BE2C (cell line): Measurements from ENCODE around the gene ACSBG1.

ENCODE experiments used
- DNase-seq: peaks from one replicate; pipeline ENCODE4 v3.0.0-alpha.2; 2020
- H3K27me3 ChIP-seq: fragments of 250-450 bp; sonication (Bioruptor Pico); 2 replicates; pipeline ENCODE4 v1.5.1; 2020; ENCODE audit warnings: mild to moderate bottlenecking
- H3K36me3 ChIP-seq: fragments of 250-450 bp; sonication (Bioruptor Pico); 2 replicates; pipeline ENCODE4 v1.5.1; 2020; ENCODE audit warnings: mild to moderate bottlenecking
- H3K4me1 ChIP-seq: fragments of 250-450 bp; sonication (Bioruptor Pico); 2 replicates; pipeline ENCODE4 v1.5.1; 2020
- H3K4me3 ChIP-seq: 2 replicates; pipeline ENCODE4 v1.5.1; 2011; ENCODE audit warnings: low read depth, low read length
- H3K9me3 ChIP-seq: fragments of 250-450 bp; sonication (Bioruptor Pico); 2 replicates; pipeline ENCODE4 v1.5.1; 2020
- TF ChIP-seq, protein P1 (sequence below): IDR thresholded peaks from 2 replicates; pipeline ENCODE4 v1.5.1; 2012; ENCODE audit warnings: mild to moderate bottlenecking, low read depth, low read length

Gene ACSBG1

DNA sequence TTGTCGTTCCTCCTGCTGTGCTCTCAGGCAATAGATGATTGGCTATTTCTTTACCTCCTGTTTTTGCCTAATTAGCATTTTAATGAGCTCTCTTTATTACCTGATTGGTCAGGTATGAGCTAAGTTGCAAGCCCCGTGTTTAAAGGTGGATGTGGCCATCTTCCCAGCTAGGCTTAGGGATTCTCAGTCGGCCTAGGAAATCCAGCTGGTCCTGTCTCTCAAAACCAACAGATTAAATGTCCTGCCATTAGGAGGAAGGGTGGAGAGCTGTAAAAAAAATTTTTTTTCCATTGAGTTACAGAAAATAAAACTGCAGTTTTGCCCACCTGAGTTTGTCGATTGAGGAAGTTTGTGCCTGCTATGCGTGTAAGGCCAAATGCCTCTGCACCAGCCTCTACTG lies 5.4 kb upstream of the ACSBG1 start:
- H3K9me3 ChIP-seq, result no peaks in the 10 kb centered on the region
- TF ChIP-seq, protein P1, sequence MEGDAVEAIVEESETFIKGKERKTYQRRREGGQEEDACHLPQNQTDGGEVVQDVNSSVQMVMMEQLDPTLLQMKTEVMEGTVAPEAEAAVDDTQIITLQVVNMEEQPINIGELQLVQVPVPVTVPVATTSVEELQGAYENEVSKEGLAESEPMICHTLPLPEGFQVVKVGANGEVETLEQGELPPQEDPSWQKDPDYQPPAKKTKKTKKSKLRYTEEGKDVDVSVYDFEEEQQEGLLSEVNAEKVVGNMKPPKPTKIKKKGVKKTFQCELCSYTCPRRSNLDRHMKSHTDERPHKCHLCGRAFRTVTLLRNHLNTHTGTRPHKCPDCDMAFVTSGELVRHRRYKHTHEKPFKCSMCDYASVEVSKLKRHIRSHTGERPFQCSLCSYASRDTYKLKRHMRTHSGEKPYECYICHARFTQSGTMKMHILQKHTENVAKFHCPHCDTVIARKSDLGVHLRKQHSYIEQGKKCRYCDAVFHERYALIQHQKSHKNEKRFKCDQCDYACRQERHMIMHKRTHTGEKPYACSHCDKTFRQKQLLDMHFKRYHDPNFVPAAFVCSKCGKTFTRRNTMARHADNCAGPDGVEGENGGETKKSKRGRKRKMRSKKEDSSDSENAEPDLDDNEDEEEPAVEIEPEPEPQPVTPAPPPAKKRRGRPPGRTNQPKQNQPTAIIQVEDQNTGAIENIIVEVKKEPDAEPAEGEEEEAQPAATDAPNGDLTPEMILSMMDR, result no peak
- peaks cover 9% of the 10 kb centered on the region for H3K4me1 ChIP-seq
- no peaks in the 10 kb centered on the region for H3K36me3 ChIP-seq
- no peaks in the 10 kb centered on the region for H3K27me3 ChIP-seq
- no peak overlapping the region for H3K4me3 ChIP-seq
- DNase-seq, result no peak

DNA sequence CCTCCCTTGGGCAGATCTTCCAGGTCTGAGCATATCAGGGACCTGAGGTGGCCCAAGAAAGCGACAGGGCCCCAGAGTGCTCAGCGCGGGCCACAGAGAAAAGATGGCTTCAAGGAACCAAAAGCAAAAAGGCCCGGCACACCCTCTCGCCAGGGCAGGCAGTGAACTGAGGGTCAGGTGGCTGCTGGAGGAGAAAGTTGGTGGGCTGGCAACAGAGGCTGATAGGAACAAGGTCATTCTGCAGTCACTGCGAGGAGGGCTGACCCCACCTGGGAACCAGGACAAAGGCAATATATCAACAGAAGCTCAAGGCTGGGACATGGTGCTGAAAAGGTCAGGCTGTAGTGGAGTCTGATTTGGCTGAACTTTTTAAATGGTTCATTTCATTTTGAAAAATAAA lies 2.8 kb upstream of the ACSBG1 start:
- Histone ChIP-seq H3K27me3 (no peaks in the 10 kb centered on the region), H3K4me3 (no peak overlapping the region), H3K36me3 (no peaks in the 10 kb centered on the region), H3K4me1 (no peaks in the 10 kb centered on the region), H3K9me3 (no peaks in the 10 kb centered on the region)
- no peak for DNase-seq
- TF ChIP-seq, protein P1, result no peak

DNA sequence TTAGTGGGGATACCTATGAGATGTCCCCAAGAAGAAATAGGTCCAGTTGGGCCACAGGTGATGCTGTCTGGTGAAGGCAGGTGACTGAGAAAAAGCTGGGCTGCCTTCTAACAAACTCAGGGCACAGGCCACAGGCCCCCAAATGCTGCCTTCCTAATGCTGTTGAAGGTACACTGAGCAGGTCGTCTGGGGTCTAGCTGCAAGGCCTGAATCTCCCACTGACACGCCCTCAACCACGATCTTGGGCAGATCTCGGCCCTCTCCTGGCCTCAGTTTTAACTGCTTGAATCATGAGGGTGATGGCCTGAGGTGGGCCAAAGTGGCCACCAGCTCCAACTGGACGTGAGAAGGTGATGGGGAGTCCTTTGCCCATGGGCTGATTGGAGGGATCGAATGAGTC lies 2.1 kb upstream of the ACSBG1 start:
- H3K4me1 ChIP-seq, result no peaks in the 10 kb centered on the region
- TF ChIP-seq, protein P1, result no peak
- DNase-seq, result no peak
- H3K4me3 ChIP-seq, result no peak overlapping the region
- H3K27me3 ChIP-seq, result no peaks in the 10 kb centered on the region
- H3K9me3 ChIP-seq, result no peaks in the 10 kb centered on the region
- no peaks in the 10 kb centered on the region for H3K36me3 ChIP-seq

DNA sequence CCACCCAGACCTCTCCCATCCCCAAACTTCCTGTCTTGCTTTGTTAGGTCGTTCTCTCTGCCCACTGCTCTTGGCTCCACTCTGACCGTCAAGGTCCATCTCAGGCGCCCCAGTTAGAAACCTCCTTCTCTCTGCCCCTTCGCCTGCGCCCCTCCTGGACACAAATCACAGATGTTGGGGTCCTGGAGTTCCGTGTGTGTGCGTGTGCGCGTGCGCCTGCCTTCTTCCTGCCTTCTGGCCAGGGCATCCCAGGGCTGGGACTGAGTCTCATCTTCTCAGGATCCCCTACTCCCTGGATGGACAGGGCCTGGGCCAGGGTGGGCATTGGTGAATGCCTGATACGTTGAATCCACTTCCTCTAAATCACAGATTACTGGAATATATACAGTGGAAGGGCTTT lies 869 bp downstream of the ACSBG1 start:
- Histone ChIP-seq H3K27me3 (no peaks in the 10 kb centered on the region), H3K9me3 (no peaks in the 10 kb centered on the region), H3K4me3 (no peak overlapping the region), H3K36me3 (no peaks in the 10 kb centered on the region), H3K4me1 (no peaks in the 10 kb centered on the region)
- TF ChIP-seq, protein P1, result no peak
- no peak for DNase-seq

DNA sequence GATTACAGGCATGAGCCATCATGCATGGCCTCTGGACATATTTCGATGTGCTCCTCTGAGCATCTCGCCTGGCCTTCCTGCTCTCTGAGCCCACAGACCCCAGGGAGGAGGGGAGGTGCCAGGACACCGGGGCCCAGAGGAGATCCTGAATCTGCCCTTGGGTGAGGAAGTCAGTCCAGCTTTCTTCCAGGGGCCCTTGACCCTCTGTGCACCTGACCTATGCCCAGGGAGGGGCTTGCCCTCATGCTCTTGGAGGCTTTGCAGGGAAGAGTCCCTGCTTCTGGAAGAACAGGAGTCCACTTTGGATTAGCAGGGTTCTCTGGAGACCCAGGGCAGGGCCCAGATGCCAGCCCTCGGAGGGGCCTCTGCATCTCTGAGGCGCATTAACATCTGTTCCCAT lies 1.4 kb downstream of the ACSBG1 start:
- Histone ChIP-seq H3K9me3 (no peaks in the 10 kb centered on the region), H3K4me1 (no peaks in the 10 kb centered on the region), H3K4me3 (no peak overlapping the region), H3K36me3 (no peaks in the 10 kb centered on the region), H3K27me3 (no peaks in the 10 kb centered on the region)
- TF ChIP-seq, protein P1, result no peak
- no peak for DNase-seq

DNA sequence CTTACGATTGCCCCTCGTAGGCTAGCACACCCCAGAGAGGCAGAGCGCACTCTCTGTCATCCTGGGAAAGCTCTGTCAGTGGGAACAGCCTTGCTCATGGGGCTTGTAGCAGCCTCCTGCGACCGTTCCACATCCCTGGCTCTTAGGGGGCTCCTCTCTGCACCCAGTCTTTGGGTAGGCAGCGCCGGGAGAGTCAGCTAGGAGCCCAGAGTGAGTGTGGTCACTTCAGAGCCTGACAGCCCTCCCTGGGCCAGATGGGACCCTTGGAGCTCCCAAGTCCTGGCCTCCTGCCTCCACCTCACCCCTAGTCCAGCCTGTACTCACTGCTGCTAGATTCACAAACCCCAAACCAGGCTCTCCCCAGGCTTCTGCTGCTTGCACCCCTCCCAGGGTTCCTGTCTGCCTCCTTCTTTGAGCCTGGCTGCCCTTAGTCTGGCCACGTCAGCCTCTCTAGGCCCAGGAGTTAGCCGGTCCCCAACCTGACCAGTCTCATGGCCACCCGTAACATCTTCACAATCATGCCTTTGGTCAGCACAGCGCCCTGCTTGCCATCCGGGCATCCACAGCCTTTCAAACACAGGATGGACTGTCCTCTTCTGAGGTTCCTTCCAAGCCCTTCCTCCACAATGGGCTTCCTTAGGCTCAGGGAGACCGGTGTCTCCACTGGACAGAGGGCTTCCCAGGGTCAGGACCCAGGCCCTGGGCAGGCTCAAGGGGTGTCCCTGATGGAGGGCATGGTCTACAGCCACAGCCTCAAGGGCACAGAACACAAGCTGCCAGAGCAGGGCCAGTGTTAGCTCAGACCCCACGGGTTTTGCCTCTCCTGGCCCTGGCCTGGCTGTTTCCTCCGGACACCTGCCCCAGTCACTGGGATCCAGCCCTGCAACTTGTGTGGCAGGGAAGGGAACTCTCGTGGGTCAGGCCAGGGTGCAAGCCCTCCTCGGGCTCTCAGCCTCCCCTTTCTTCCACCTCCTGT lies 4.6 kb downstream of the ACSBG1 start:
- TF ChIP-seq, protein P1, result no peak
- Histone ChIP-seq H3K36me3 (no peaks in the 10 kb centered on the region), H3K9me3 (no peaks in the 10 kb centered on the region), H3K4me3 (no peak overlapping the region), H3K4me1 (no peaks in the 10 kb centered on the region), H3K27me3 (no peaks in the 10 kb centered on the region)
- no peak for DNase-seq
